Activated T-helper 9 cell treated with anti-CD3 and anti-CD28 coated beads, Interleukin-2, amount 50 U/mL, for 16 hours (primary cell): ENCODE measurements around the gene LHPP.
"Not testable (repeated sequence)": the region's sequence is repeated elsewhere in the genome, so short reads cannot be mapped to it uniquely, and the experiment has no call there.

Experiments used
- DNase-seq: peaks from one replicate; pipeline ENCODE4 v3.0.0-alpha.2; 2020; ENCODE audit warnings: low read depth

LHPP gene

GRCh38 chr10:124537891-124538290, 76.3 kb downstream of the LHPP start:
- no peak for DNase-seq

- DNase-seq: no peak
These were observed 77.1 kb downstream of the LHPP start for GRCh38 chr10:124538706-124539105.

GRCh38 chr10:124539935-124540641, 78.5 kb downstream of the LHPP start:
- DNase-seq: peak; percentile 59

- no peak for DNase-seq
These were observed 79.7 kb downstream of the LHPP start for GRCh38 chr10:124541076-124541903.

GRCh38 chr10:124542336-124542735, 80.7 kb downstream of the LHPP start:
- DNase-seq: no peak

DNA sequence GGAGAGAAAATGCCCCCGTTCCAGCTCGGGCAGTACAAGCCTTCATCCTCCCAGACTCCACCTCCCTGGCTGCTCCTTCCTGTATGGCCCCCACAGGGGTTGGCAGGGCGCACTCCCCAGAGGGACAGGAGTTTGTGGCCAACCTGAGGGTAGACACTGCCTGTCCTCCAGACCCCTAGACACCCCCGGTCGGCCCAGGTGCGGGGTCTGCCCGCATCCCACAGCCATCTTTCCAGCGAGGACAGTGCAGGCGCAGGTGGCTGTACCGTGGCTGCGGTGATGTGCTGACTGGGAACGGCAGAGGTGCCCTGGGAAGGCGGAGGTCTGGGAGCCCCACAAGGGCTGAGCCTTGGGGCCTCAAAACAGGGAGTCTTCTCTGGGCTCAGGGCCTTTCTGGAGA, 81.5 kb downstream of the LHPP start:
- no peak for DNase-seq

GRCh38 chr10:124543971-124544370, 82.3 kb downstream of the LHPP start:
- DNase-seq: no peak

- DNase-seq: no peak
These were observed 83.1 kb downstream of the LHPP start for GRCh38 chr10:124544711-124545110.

DNA sequence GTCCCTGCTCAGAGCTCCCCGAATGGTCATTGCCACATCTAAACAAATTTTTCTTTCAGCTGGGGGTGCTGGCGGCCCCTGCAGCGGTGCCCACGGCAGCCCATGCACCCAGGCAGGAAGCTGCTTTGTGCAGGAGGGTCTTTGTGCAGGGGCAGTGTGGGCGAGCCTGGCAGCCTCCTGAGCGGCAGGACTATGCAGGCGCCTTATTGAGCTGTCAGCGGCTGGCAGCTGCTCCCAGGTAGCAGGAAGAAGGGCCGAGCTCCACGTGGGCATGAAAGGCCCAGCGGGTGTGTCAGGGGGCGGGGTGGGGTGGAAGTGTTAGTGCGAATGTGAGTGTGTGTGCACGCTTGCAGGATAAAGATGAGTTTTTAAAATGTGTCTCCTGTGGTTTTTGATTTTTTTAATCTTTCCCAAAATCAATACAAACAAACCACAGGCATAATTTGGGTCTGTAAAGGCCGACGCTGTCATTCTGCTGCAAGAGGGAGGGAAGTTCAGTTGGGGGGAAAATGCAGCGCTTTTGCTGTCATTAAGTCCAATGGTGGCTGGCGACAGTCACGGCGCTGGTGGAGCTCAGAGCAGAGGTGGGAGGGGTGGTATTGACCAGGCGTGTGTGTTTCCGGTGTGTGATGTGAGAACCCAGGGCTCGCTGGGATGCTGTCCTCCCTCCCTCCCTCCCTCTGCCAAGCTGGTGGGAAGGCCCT, 83.9 kb downstream of the LHPP start:
- no peak for DNase-seq

GRCh38 chr10:124546055-124546369, 84.4 kb downstream of the LHPP start:
- no peak for DNase-seq

- DNase-seq: no peak
These were observed 85.5 kb downstream of the LHPP start for GRCh38 chr10:124546957-124547646.

- no peak for DNase-seq
These were observed 86.1 kb downstream of the LHPP start for GRCh38 chr10:124547647-124548168.

DNA sequence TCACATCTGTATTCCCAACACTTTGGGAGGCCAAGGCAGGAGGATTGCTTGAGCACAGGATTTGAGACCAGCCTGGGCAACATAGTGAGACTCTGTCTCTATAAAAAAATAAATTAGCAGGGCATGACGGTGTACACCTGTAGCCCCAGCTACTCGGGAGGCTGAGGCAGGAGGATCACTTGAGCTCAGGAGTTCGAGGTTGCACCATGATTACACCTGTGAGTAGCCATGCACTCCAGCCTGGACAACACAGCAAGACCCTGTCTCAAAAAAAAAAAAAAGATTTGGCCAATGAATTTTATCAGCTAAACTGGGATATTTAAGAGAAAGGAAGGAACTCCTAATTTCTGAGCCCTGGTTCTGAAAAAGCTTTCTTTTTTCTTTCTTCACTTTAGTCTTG, 87.5 kb downstream of the LHPP start:
- DNase-seq: not testable (repeated sequence)

- DNase-seq: no peak
These were observed 88.8 kb downstream of the LHPP start for GRCh38 chr10:124550293-124551034.

DNA sequence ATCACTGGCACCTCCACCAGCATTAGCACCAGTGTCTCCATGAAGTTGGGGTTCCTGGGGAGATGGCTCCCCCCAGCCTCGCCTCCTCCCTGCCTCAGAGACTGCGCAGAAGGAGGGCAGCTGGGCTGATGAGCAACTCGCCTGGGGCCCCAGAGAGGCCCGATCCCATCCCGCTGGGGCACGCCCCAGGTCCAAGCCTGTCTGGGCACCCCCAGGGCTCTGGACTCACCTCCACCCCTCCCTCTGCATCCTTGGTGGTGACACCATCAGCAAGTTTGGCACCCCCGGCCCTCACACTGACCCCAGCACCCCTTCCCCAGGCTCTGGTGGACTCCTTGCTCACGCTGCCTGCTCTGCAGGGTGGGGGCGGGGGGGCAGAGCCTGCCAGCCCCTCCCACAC, 89.5 kb downstream of the LHPP start:
- no peak for DNase-seq

GRCh38 chr10:124551755-124552154, 90.1 kb downstream of the LHPP start:
- no peak for DNase-seq

- no peak for DNase-seq
These were observed 91.2 kb downstream of the LHPP start for GRCh38 chr10:124552691-124553276.

GRCh38 chr10:124554085-124554858, 92.6 kb downstream of the LHPP start:
- DNase-seq: no peak

- no peak for DNase-seq
These were observed 95.5 kb downstream of the LHPP start for GRCh38 chr10:124557167-124557566.

DNA sequence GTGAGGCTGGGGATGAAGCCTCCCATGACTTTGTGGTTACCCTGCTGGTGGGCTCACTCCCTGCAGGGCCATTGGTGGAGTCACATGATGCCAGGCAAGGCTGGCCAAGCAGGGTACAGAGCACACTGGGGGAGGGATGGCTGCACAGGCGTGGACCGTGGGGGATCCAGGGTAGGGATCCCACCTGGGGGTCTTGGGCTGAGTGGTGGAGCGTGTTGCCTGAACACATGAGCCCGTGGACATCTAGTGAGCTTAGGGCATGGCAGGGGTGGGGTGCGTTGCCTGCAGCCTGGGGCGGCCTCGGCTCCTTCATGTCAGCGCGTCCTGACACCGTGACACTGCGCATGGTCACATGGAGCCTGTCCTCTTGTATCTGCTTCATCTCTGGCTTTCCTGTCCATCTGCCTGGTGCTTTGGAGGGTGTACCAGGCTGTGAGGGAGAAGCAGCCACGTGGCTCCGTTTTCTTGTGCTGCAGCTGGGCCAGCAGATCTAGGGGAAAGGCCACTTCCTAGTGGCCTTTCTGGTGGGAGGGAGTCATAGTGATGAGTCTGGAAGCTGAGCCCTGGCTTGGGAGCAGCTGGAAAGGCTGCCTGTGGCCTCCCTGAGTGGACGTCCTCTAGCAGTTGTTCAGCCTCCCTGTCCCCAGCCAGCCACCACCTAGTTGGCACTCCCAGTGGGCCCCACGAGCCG, 96.2 kb downstream of the LHPP start:
- no peak for DNase-seq
